ENCODE measurements around the gene TTC23.

Gene TTC23, protein sequence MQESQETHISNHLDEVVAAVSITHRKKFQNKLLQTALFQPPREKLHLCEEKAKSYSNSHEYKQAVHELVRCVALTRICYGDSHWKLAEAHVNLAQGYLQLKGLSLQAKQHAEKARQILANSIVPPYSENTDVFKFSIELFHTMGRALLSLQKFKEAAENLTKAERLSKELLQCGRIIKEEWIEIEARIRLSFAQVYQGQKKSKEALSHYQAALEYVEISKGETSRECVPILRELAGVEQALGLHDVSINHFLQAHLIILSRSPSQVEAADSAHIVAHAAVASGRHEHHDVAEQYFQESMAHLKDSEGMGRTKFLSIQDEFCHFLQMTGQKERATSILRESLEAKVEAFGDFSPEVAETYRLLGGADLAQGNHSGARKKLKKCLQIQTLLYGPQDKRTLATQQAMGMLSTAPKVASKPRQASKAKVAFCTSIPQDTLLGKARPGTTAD

DNA sequence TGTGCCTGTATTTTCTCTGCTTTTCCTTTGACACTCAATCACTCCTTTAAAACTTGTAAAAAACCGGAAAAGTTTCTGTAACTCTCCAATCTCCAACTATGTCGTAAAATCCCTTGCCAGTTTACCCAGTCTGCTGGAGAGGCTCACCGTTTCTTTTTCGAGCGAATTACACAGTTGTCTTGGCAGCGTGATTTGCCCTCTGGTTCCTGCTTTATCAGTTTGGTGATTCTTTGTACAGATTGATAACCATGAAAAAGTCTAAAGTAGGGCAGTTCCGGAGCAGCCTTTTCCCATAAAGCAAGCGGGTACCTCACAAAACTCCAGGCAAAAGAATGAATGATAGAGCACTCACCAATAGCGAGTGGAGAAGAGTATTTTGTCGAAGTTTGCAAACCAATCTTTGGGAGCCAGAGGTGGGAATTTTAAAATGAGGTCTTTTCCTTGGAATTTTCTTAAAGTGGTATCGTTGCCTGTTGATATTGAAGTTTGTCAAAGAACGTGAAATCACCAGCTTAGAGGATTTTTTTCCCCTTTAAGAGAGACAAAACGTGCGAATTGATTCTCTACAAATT lies at the start of gene TTC23:
Gene TTC23, minus strand, starts transcription at position 312 of the 572 bp plus-strand sequence. CDS start 20,869 bp downstream, outside the sequence.
- DNase-seq: no peak

DNA sequence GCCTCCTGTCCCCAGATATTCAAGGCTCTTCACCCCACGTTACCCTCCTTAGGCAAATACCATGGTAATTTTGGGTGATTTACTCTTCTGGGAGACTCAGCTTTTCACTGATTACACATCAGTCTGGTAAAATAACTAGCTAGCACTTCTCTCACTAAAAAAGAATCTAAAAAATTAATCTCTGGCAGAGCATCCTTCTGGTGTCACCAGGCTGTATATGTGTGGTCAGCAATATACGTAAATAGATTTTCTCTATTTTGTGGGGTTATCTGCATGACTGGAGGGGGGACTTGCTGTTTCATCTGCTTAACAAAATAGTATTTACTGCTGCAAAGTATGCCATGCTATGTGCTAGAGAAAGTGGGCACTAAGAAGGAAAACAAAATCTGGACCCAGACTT lies 47.0 kb upstream of the TTC23 start:
- DNase-seq: no peak

DNA sequence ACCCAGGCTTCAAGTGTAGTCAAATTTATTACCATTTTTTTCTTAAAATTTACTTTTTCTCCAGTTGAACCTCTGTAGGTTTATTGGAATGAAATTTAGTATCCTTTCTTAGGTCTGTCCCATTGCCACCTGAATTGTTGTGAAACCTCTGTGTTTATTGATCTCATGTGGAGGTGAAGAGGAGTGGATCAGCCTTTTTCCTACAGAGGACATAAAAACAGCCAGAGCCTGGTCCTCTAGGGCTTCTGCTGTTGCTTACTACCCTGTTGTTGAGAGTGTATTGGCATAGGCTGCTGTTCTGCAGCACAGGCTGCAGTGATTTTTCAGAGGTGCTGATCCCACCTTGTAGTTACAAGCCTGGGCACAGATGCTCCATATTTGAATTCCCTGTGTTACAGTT lies 46.5 kb upstream of the TTC23 start:
- DNase-seq: no peak

DNA sequence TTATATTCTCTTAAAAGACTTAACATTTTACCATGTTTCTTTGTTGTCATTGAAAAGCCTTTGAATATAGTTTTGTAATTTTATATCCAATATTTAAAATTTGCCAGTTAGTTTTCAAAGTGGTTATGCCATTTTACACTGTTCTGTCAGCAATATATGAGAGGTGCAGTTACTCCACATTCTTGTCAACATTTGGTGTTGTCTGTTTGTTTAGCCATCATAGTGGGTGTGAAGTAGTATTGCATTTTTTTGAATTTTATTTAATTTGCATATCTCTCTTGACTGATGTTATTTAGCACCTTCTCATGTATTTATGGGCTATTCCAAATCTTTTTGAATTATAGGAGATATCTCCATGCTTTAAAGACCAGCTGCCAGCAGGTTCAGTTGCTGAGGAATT lies 42.3 kb upstream of the TTC23 start:
- no peak for DNase-seq

DNA sequence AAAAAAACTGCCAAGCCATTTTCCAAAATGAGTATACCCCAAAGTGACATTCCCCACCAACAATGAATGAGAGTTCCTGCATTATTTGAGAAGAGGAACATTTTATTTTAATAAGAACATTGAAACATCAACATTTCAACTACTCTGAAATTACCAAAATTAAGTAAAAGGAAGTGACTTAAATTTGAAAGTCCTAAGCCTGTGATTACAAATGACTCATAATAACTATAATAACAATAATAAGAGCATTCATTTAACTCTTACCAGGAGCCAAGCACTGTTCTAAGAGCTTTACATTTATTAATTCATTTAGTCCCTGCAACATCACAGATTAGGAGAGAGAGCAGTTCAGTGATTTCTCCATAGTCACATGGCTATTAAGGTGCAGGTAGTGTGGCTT lies 34.3 kb upstream of the TTC23 start:
- no peak for DNase-seq

DNA sequence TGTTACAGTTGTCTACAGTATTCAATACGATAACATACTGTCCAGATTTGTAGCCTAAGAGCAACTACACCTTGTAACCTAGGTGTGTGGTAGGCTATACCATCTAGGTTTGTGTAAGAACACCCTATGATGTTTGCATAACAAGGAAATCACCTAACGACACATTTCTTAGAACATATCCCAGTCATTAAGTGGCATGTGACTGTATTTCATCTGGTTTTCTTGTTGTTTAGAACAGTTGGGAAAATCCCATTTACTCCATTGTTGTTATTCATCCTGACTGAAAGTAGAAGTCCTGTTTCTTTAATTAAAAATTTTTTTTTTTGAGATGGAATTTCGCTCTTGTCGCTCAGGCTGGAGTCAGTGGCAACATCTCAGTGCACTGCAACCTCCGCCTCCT lies 33.2 kb upstream of the TTC23 start:
- DNase-seq: no peak

DNA sequence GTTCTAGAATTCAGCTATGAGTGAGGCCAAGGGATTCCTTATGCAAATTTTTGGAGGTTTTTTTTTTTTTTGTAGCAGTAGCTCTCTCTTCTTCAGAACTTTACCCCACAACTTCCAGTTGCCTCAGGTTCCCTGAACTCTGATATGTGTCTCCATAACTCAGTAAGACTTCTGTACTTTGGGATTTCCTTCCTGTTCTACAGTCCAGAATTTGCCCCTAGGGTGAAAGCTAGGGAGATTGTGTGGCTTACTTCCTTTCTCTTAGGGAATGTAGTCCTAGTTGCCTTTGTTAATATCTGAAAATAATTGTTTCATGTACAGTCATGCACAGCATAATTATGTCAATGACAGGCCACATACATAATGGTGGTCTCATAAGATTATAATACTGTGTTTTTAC lies 32.7 kb upstream of the TTC23 start:
- no peak for DNase-seq

DNA sequence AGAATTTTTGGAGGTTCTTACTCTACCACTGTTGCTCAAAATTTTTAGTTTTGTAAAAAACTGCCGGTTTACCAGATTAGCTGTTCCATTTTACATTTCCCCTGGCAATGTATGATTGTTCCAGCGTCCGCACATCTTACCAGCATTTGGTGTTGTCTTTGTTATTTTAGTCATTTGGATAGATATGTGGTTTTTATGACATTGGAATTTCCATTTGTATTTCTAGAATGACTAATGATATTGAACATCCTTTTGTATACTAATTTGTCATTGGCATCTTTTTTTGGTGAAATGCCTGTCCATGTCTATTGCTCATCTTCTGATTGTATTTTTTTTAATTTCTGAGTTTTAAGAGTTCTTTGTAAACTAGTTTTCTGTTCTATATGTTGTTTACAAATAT lies 30.4 kb upstream of the TTC23 start:
- no peak for DNase-seq

DNA sequence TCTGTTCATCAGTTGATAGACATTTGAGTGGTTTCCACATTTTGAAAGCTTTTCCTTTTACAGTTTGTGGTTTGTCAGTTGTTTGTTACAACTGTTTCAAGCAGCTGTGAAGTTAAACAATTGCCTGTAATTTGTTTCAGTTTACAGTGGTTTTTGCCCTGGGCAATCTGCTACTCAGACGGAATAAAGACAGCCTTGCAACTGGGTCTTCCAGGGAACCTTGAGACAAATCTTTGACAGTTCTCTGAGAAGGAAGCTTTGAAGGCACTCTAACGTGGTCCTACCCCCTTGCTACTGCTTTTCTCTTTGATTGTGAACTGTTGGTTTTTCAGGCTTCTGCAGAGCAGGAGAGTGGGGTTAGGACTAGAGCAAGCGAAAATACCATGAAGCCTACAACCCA lies 29.9 kb upstream of the TTC23 start:
- DNase-seq: no peak

DNA sequence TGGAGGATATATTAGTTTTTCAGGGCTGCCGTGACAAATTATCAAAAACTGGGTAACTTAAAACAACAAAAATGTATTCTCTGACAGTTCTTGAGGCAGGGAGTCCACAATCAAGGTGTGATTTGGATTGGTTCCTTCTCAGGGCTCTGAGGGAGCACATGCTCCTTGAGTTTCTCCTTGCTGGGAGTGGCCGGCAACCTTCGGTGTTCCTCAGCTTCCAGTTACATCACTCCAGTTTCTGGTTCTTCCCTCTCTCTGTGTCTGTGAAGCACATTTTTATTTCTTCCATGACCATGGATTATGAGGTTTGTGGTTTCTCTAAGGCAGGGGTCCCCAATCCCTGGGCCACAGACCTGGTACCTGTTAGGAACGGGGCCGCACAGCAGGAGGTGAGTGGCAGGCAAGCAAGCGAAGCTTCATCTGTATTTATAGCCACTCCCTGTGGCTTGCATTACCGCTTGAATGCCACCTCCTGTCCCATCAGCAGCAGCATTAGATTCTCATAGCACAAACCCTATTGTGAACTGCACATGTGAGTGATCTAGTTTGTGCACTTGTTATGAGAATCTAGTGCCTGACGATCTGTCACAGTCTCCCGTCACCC lies 26.2 kb upstream of the TTC23 start:
- peak in 1 of 2 experiments; percentile 14 for DNase-seq

DNA sequence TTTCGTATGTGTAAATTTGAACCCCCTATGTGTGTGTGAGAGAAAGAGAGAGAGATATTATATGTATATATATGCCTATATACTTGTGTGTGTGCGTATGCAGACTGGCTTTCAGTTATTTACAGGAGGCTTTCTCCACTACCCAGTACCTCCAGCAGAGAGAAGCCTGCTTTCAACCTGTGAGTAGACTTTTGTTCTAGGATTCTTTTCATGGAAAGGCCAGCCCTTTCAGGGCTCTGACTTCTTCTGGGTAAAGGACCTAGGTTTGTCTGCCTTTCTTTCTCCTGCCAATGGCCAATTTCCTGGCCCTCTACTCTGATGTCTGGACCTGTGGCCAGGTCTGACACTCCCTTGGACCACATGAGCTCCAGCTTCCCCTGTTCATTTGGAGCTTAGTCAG lies 25.7 kb upstream of the TTC23 start:
- DNase-seq: no peak

DNA sequence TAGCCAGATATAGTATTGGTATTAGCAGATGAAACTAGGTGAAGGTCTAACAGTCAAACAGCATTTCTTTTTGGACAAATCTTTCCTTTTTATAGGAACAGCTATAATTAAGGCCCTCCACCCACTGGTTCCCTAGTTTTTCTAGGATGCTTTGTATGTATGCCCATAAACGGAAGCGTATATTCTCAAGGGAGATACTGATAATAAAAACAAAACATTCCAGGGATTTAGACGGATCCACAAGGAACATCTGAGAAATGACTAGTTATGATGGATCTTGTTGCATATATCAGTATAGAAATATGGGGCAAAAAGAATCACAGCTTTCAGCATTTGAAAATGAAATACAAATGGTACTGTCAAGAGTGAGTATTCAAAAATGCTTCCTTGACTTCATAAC lies 24.4 kb upstream of the TTC23 start:
- DNase-seq: no peak

DNA sequence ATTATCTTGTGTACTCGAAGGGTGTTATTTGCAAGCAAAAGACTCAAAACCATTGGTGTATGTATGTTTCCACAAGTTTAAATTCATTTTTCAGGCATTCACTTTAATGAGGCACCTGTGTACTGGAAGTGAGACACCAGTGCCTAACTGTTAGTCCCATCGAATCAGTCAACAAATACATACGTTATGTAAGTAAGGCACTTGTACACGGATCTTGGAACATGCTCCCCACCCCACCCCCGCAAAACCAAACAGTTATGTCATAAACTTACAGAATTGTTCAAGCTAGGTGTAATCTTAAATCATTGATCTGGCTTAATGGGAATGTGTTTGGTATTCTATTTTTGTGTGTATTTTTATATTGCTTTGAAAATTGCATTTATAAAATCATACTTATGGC lies 19.1 kb upstream of the TTC23 start:
- DNase-seq: no peak

DNA sequence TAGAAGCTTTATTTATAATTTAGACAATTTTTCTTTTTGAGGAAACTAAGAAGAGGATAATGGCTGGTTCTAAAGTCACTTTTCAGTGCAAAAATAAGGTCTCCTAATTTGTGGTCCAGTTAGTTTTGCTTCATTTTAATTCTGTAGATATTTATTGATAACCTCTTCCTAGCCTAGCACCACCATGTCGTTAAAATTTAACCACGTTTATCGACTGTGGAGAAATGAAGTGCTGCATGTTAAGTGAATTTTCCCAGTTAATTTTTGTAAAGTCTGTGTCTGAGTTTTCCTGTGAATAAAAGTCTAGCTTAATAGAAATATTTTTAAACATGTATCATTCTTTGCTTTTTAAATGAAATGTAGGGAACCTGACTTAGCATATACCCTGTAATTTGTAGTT lies 18.6 kb upstream of the TTC23 start:
- no peak for DNase-seq

DNA sequence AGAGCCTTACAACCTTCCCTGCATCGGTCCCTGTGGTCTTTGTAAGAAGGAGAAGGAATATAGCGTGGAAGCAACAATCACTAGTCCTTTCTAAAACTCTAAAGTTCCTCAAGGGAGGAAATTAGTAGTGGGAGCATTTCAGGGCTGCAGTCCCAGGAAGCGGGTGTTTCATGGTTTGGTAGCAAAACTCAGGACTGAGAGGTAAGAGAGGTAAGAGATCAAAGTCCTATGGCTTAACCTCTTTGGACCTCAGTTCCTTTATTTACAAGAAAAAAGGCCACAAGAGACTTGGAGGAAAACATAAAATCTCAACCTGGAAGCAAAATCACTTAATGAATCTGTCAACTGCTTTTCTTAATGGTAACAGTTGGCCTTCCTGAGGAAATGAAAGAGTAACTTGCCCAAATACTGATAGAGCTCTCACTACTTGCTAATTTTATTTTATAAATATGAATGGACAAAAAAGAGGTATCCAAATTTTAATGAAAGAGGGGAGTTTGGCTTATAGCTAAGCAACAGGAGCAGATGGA lies 16.2 kb upstream of the TTC23 start:
- DNase-seq: no peak

DNA sequence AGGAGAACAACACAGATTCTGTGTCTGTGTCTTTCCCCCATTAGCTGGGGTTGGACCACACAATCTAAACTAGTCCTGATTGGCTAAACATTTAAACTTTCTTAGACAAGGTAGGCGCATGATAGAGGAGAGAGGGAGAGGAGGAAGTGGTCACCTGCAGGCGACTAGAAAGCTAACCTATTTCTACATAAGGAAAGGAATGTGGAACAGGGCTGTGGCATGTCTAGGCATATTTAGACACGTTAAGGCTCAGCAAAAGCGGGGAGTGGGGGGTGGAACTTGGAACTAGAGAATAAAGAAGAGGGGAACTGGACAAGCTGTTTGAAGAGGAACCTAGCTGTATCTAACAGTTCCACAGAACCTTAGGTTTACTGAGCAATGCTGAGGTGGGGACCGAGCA lies 14.7 kb upstream of the TTC23 start:
- DNase-seq: no peak

DNA sequence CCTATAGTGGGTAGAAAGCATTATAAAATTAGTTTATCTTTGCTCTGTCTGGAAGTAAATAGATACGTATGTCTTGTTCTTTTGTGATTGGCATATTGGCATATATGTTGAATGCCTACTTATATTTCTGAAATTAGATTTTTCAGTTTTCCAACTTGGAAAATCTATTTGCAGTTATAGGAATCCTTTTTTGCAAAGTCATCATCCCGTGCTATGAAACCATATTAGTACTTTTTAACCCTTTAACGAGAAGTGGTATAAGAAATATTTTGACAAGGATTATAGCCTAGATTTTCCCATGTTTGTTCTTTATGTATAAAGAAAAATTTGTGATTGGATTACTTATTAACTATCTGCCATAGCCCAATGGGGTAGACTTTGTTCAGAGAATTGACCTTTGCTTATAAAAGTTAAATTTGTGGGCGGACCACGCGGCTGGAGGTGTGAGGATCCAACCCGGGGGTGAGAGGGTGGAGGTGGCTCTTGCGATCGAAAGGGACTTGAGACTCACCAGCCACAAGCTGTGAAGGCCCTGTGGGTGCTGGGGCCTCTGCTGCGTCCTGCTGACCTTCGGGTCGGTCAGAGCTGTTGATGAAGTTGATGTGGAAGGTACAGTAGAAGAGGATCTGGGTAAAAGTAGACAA lies 7.8 kb upstream of the TTC23 start:
- DNase-seq: no peak

DNA sequence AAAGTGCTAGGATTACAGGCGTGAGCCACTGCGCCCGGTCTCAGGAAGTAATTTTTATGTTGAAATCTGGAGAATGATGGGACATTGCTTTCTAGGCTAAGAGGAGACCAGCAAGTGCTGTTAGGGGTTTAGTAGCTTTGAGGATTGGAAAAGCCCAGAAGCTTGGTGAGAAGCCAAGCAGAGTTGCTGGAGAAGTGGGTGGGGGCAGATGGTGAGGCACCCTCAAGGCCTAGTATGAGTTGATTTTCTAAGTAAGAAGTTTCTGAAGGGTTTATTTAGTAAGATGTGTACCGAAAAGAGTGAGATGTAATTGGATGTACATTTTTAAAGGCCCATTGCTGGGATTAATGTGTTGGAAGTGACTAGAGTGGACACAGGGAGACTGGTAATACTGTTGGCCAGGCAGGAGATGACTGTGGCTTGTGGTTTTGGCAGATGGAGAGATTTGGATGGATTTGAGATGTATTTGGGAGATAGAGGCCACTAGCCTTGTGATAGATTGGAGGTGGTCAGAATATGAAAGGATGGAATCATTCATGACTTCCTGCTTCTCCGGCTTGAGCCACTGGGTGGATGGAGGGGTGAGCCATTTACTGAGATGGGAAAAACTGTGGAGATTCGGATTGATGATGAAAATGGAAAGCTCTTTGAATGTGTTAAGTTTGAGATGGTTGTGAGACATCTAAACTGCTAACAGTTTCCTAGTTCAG lies 4.2 kb upstream of the TTC23 start:
- no peak for DNase-seq

DNA sequence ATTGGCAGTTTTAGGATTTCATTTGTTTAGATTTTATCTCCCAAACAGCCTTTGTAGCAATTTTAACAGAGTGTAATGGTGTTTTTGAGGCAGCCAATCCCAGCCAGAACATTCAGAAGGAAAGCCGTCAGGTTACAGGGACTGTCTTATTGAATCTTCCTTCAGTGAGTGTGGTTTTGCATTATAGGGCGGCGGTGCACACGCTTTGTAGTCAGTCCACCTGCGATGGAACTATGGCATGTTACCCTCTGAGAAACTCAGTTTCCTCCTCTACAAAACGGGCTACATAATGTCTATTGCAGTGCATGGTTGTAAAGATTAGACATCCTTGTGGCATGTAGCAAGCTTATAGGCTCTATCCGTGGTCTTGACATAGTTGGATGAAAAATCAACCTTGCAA lies 2.9 kb upstream of the TTC23 start:
- no peak for DNase-seq

DNA sequence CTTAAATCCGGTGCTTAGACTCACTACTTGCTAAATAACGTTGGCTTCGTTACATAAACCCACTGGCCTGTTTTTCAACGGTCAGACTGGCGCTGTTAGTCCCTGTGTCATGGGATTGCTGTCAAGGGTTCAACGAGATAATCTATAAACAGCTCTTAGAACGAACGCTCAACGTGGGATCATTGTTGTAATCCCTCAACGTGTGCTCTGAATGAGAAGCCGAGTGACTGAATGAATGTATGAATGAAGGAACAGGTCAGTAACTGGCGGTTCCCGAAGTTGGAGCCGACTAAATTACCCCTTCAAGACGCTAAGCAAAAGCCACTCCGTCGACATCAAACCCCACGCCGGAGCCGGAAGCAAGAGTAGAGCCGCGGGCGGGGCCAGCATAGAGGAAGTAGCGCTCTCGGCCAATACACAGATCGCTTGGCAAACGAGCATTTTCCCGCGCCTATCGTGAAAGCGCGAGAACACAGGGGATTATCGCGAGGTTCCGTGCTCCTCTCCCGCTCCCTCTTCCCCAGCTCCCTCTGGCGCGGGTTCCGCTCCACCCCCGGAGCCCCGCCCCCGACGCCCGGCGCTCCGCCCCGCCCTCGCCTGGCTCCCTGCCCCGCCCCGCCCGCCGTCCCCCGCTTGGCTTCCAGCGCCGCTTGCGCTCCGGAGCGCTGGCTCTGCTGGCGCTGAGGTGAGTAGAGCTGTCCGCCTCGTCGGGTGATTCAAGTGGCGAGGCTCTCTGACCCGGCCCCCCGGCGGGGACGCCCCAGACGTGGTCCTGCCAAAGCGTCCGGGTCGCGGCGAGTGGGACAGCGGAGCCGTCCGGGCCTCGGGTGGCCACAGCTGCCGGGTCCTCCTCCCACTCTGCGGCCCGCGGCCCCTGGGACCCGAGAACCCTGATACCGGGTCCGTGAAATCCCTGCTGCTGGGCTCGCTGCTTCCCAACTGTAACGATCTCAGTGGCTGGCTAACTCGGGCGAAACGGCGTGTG lies 1.8 kb upstream of the TTC23 start, which contains the start of gene LRRC28:
Gene LRRC28, plus strand, starts transcription at position 625 of the 985 bp plus-strand sequence. CDS start 4,477 bp downstream, outside the sequence.
- peak; percentile 93 to 95 for DNase-seq

DNA sequence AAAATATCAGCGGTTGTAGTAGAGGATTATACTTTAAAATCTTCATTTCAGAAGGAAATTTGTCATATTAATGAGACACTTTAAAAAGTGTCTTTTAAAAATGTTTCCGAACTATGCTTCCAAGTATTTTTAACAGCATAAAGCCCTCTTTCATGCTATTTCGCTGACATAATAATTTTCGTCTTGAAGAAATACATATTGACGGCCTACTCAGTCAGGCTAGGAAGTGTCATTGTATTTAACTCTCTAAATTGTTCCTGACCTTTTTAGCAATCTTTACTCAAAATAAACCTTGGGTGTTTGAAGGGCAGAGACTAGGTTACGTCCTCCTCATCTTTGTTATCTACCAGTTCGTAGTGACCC lies 1.1 kb upstream of the TTC23 start:
- no peak for DNase-seq

DNA sequence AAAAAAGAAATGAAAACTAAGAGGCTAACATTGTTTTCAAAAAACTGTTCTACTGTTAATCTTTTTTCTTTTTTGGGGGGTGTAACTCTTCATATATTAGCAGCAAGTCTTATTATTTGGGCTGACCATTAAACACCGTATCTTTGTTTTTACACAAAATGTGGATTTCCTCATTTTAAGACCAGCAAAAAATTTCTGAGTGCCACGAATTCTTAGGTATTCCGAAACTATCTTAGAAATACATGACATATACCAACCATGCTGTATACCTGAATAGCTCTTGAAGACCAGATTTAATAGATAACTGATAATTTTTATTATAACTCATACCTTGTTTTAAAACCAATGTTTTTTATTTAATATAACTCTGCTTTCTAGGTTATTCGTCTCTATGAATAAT lies 620 bp upstream of the TTC23 start:
- DNase-seq: no peak

Measured in cerebellar nuclear complex (tissue), 1 donor.